HuH-7 (cell line): ENCODE measurements around the gene BDH1.
A peak's percentile ranks its signal among the peaks of the same experiment; 100 is the strongest.
"Not testable (repeated sequence)": the region's sequence is repeated elsewhere in the genome, so short reads cannot be mapped to it uniquely, and the experiment has no call there.

ENCODE experiments used
- DNase-seq: peaks from one replicate; pipeline ENCODE4 v3.0.0; 2011; ENCODE audit warnings: low spot score

Gene BDH1

DNA sequence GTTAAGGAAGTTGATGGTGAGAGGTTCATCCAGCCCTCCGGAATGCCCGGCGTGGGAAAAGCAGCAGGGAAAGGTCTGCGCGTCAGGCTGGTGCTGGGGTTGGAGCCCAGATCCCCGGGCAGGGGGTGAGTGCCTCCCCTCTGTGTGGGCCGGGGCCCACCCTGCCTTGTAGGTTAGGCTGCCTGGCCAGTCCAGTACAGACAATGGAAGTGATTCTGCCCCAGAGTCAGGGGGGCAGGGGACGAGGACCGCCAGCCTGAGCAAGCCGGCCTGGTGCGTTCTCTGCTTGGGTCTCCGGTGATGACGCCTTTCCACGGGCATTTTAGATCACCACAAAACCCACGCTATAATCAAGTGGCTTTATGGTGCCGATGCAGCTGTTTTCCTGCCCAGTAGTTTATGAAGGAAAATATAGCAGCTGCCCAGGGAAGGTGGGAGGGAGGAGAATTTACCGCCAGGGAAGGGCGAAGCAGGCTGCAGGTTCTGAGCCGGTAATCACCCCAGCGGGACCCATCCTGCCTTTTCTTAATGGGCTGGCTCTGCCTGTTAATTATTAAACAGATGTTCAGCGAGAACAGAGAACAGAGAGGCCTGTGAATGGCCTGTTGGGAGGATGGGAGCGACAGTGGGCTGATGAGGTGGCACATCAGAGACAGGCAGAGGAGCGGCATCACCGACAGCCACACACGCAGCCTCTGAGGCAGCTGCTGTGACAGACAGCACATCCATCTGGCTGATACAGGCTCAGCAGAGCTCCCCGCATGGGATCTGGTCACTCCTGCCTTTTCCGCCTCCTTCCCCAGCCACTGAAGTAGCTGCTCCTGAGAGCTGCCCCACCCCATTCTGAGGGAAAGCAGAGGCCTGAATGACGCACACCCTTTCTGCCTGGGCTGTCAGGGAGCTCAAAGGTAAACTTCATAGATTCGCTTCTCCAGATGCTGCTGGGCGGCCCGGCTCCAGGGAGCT, 35.2 kb downstream of the BDH1 start:
- peak; percentile 95 for DNase-seq

DNA sequence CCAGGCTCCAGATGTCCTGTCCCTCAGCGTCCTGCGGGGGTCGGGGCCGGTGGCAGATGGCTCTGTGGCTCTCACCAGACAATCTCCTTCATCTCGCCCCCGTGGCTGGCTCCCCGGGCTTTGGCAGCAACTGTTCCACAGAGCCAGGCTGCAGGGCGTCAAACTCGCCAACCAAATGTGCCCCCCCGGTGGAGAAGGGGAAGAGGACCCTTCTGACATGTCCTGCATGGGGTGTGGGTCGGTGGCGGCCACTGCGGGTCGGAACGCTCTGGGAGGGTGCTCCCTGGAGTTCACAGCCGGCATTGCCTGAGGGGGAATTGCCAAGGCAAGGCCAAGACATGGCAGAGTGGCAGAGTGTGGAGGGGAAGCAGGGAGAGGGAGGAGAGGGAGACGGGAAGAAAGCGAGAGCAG, 36.0 kb downstream of the BDH1 start:
- DNase-seq, result no peak

DNA sequence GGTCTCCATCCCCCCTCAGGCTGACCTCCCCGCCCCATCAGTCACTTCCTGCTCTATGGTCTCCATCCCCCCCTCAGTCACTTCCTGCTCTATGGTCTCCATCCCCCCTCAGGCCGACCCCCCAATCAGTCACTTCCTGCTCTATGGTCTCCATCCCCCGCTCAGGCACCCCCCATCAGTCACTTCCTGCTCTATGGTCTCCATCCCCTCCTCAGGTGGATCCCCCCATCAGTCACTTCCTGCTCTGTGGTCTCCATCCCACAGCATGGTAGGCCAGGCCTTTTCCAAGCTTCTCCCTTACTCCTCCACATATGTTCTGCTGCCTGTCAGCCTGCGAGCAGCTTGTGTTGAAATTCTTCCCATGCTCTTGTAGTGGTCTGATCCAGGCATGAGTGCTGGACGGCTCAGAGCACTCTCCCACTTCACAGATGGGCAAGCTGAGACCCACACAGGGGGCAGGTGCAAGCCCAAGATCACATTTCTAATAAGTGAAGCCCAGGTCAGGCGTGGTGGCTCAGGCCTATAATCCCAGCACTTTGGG, 36.8 kb downstream of the BDH1 start:
- no peak for DNase-seq

- DNase-seq, result not testable (repeated sequence)
These were observed 37.7 kb downstream of the BDH1 start for GRCh38 chr3:197517922-197518683.

- DNase-seq, result not testable (repeated sequence)
These were observed 38.7 kb downstream of the BDH1 start for GRCh38 chr3:197516890-197517606.

GRCh38 chr3:197516517-197516889, 39.3 kb downstream of the BDH1 start:
- DNase-seq, result no peak

GRCh38 chr3:197514786-197515355, 40.9 kb downstream of the BDH1 start:
- no peak for DNase-seq

- DNase-seq, result no peak
These were observed 41.6 kb downstream of the BDH1 start for GRCh38 chr3:197513953-197514785.

GRCh38 chr3:197512691-197513571, 42.8 kb downstream of the BDH1 start:
- no peak for DNase-seq

DNA sequence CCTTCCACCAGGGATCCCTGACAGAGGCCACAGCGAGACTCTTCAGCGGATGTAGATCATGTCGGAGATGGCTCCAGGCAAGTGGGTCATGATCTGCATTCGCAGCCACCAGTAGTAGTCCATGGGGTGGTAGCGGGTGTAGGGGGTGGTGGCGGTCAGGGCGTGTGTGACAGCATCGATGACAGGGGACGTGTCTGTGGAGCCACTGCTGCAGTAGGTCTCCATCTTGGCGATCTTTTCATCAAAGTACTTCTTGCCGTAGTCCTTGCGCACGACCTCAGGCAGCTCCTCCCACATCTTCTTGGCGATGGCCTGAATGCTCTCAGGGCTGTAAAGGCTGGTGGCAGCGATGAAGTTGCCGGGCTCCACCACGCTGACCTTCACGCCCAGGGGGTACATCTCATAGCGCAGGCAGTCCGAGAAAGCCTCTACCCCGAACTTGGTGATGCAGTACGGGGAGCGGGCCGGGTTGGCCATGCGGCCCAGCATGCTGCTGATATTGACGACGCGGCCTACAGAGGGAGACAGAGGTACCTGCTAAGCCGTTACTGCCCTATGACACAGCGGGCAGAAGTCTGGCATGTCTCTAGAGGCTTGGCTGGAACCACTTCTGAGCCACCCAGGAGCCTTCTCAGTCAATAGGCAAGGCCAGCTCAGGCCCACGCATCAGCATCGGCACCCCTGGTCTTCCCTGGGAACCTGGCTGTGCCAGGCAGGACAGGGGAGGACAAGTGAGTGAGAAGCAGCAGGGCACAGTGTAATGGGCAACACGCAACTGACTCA, 43.7 kb downstream of the BDH1 start:
- no peak for DNase-seq

DNA sequence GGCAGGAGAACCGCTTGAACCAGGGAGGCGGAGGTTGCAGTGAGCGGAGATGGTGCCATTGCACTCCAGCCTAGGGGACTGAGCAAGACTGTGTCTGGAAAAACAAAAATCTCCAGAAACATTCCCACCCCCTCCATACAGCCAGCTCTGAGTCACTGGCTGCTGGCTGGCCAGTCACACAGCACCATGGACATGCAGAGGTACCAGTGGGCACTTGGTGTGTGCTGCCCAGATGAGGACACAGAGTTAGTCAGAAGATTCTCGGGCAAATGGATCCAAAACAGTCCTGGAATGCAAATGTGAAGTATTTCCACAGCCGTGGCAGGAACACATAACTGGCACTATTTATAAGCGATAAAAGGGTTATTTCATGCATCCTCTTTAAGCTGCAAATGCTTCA, 44.6 kb downstream of the BDH1 start:
- DNase-seq, result no peak

GRCh38 chr3:197510642-197511018, 45.1 kb downstream of the BDH1 start:
- DNase-seq, result no peak

DNA sequence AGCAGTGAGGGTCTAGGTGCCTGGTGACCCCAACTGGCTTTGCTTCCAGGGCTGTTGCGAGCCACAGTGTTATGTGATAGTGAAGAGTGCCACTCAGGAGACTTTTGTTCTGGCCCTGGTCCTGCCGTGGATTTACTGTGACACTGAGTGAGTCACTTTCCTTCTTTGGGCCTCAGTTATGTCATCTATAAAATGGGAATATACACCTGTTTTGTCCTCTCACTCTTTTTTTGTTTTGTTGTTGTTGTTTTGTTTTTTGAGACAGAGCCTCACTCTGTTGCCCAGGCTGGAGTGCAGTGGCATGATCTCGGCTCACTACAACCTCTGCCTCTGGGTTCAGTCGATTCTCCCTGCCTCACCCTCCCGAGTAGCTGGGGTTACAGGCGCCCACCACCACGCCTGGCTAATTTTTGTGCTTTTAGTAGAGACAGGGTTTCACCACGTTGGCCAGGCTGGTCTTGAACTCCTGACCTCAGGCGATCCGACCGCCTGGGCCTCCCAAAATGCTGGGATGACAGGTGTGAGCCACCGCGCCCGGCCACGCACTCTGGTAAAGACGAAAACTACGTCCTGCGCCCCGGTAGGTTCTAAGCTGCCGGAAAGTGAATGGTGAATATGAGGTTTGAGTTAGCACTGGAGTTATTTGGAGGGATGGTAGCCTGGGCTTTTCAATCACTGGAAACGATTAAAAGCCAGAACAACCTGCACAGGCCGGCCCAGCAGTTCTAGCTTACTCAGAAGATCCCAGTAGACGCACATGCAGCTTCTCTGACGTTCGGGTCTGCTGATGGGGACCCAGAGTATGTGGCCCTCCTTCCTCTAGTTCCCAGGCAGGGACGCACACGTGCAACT, 46.6 kb downstream of the BDH1 start:
- no peak for DNase-seq

DNA sequence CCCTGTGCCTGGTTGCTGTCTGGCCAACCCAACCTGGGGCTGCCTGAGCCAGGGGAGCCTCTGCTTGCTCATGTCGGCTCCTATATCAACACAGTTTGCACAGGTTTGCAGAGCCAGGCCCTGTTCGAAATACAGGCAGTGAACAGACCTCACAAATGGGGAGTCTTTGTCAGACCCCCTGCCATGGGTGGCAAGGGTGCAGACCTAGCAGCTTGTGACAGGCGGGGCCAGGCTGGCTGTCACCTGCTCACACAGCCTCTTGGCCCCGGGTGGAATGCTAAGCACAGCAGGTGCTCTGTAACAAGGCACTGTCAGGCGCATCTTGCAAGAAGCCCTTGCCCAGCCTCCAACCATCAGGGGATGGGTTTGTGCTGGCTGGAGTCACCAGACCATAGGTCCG, 47.3 kb downstream of the BDH1 start:
- DNase-seq, result no peak

- DNase-seq, result no peak
These were observed 47.7 kb downstream of the BDH1 start for GRCh38 chr3:197508051-197508451.

DNA sequence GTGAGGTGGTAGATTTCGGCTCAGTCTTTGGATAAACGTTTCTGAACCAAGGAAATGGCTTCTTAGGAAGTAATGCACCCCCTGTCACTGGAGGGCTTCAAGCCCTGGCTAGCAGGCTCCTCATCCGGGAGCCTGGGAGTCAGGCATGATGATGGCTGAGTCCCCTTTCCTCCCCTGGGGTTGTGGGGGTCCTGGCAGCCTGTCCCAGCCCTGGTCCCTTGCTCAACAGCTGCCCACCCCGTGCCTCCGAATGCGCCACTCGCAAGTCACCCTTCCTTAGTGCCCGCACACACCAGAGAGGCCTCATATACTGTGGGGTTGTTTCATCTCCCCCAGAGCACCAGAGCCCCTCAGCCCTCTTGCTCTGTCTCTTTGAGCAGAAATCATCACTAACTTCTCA, 48.2 kb downstream of the BDH1 start:
- DNase-seq, result no peak

DNA sequence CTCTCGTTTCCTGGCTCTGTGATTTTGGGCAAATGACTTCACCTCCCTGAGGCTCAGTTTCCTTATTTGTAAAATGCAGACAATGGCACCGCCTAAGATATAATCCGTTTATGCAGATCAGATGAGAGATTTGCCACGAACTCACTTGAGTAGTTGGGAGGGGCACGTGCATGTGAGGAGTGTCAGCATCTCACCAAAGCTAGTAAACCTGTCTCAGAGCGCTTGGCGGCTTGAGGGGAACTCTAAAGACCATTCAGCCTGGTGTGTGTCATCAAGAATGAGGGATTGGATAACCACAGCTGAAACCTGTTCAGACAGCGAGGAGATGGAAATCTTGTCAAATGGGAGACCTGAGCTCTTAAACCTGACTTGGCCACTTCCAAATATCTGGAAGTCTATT, 48.7 kb downstream of the BDH1 start:
- DNase-seq, result no peak
